RWPE1 (cell line): ENCODE results near the gene TSPAN14.
"Not testable (repeated sequence)": the region's sequence is repeated elsewhere in the genome, so short reads cannot be mapped to it uniquely, and the experiment has no call there.

ENCODE experiments used
- CTCF ChIA-PET: fragments of 350-600 bp; sonication (Branson Sonifier 250); formaldehyde crosslinking; extraction: SDS; loops from one replicate; lab custom pipeline; 2021; lab: Yijun Ruan, JAX
- POLR2A ChIA-PET: fragments of 400-600 bp; formaldehyde crosslinking; extraction: SDS; loops from one replicate; lab custom pipeline; 2020; ENCODE audit warnings: antibody characterized with exemption; ENCODE audit not compliant: low non-redundant PET; lab: Yijun Ruan, JAX
- DNase-seq: peaks from one replicate; pipeline ENCODE4 v3.0.0; 2012; ENCODE audit warnings: low spot score
- H3K27ac ChIP-seq: fragments of 450-650 bp; 2 replicates; pipeline ENCODE4 v1.5.1; 2017
- TF ChIP-seq, protein P1 (sequence below): fragments of 450-650 bp; conservative IDR thresholded peaks from 2 replicates; pipeline ENCODE4 v1.5.1; 2017; ENCODE audit warnings: low read depth, mild to moderate bottlenecking

TSPAN14 gene

DNA sequence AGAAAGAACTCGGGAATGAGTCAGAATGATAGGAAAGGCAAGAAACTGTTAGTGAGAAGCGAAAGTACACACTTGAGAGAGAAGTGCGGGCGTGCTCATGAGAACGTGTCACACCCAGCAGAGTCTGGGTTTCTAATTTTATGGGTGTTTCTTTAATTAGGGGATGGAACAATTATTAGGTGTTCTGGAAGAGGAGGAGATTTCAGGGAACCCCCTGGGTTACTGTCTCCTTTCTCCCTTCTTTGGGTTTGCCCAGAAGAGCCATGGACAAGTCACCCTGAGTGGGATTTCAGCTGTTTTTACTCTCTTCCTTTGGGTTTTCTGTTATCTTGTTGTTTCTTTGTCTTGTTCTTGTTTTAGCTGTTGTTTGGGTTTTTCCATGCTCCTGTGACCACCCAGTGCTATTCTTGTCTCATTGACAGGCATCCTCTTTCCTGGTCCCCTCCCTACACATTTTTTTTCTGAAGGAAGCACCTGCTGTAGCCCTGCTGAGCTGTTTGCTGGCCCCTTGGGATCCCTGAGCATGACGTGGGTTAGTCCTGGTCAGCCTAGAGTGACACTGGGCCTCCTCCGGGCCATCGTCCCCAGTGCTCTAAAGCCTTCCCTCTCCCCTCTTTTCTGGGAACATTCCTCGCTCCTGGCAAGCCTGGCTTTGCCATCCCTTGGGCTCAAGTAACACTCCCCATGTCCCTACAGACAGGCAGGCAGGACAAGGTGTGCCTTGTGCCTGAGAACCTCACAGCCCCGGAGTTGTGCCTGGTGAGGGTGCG lies 87.1 kb downstream of the TSPAN14 start:
- no peak for DNase-seq
- TF ChIP-seq, protein P1, sequence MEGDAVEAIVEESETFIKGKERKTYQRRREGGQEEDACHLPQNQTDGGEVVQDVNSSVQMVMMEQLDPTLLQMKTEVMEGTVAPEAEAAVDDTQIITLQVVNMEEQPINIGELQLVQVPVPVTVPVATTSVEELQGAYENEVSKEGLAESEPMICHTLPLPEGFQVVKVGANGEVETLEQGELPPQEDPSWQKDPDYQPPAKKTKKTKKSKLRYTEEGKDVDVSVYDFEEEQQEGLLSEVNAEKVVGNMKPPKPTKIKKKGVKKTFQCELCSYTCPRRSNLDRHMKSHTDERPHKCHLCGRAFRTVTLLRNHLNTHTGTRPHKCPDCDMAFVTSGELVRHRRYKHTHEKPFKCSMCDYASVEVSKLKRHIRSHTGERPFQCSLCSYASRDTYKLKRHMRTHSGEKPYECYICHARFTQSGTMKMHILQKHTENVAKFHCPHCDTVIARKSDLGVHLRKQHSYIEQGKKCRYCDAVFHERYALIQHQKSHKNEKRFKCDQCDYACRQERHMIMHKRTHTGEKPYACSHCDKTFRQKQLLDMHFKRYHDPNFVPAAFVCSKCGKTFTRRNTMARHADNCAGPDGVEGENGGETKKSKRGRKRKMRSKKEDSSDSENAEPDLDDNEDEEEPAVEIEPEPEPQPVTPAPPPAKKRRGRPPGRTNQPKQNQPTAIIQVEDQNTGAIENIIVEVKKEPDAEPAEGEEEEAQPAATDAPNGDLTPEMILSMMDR, result no peak
- CTCF ChIA-PET, result no interaction called here
- POLR2A ChIA-PET, result no interaction called here
- no peak overlapping the region for H3K27ac ChIP-seq

- TF ChIP-seq, protein P1, result no peak
- ChIA-PET POLR2A (no interaction called here), CTCF (interaction anchor here (0.6 to 1.0 kb wide), 2 partner anchors 54 to 121 kb away, joined by 4 read pairs; no protein-coding TSS in a partner anchor)
These were observed 87.9 kb downstream of the TSPAN14 start for GRCh38 chr10:80542053-80542452.

DNA sequence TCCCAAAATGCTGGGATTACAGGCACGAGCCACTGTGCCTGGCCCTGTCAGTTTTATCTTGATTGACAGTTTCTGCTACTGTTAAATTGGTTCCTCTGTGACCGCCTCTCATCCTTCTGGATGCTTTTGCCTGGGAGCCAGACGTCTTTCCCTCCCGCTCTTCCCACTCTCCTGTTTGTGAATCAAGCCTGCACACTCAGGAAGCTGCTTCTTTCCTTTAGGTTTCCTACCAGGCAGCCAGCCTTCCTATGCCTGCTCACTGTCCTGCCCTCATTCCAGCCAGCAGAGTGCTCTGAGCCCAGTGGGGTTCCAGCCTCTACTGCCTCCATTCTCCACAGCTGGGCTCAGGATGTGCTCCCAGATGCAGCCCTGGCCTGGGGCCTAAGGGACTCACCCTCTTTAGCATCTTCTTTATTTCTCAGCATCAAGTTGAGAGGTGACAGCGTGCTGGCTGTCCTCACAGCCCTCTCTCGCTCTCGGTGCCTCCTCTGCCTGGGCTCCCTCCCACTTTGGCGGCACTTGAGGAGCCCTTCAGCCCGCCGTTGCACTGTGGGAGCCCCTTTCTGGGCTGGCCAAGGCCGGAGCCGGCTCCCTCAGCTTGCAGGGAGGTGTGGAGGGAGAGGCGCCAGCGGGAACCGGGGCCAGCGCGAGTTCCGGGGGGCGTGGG lies 88.7 kb downstream of the TSPAN14 start:
- H3K27ac ChIP-seq, result no peak overlapping the region
- CTCF ChIA-PET, result interaction anchor here (1.0 kb wide), 1 partner anchor 120 kb away, joined by 4 read pairs; no protein-coding TSS in a partner anchor
- TF ChIP-seq, protein P1, result no peak
- POLR2A ChIA-PET, result no interaction called here
- no peak for DNase-seq

More at GRCh38 chr10:80542053-80542452, 87.9 kb downstream of the TSPAN14 start:
- H3K27ac ChIP-seq, result no peak overlapping the region
- DNase-seq, result no peak

DNA sequence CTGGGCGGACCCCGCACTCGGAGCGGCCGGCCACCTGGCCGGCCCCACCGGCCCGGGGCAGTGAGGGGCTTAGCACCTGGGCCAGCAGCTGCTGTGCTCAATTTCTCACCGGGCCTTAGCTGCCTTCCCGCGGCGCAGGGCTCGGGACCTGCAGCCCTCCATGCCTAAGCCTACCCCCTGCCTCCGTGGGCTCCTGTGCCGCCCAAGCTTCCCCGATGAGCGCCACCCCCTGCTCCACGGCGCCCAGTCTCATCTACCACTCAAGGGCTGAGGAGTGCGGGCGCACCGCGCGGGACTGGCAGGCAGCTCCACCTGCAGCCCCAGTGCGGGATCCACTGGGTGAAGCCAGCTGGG lies 89.2 kb downstream of the TSPAN14 start:
- CTCF ChIA-PET, POLR2A ChIA-PET, DNase-seq, H3K27ac ChIP-seq: not testable (repeated sequence)

GRCh38 chr10:80544316-80544953 lies 90.3 kb downstream of the TSPAN14 start:
- ChIA-PET POLR2A (no interaction called here), CTCF (no interaction called here)
- H3K27ac ChIP-seq, result no peak overlapping the region
- DNase-seq, result no peak
- TF ChIP-seq, protein P1, result no peak

GRCh38 chr10:80545258-80545881 lies 91.3 kb downstream of the TSPAN14 start:
- DNase-seq, result no peak
- no peak overlapping the region for H3K27ac ChIP-seq
- CTCF ChIA-PET, result no interaction called here
- TF ChIP-seq, protein P1, result no peak
- POLR2A ChIA-PET, result no interaction called here
